ENCODE measurements around the gene MUC22.

- TF ChIP-seq CTCF (conservative IDR thresholded peaks at IDR 0.05; ENCODE audit: low read depth, low read length) (no peak), EZH2 (IDR thresholded peaks at IDR 0.05; ENCODE audit: low read length, unreplicated experiment) (no peak)
These were observed 2.6 kb upstream of the MUC22 start for GRCh38 chr6:31007694-31008093.
